IPS-20b (cell line): ENCODE results near the gene GLI3.

Source experiments
- H3K27ac ChIP-seq: one replicate; pipeline ENCODE4 v1.5.1; 2013; ENCODE audit warnings: low read length
- H3K27me3 ChIP-seq: 2 replicates; pipeline ENCODE4 v1.6.1; 2013; ENCODE audit warnings: mild to moderate bottlenecking, low read length, inconsistent platforms; ENCODE audit not compliant: insufficient read depth
- H3K36me3 ChIP-seq: 2 replicates; pipeline ENCODE4 v1.6.1; 2013; ENCODE audit warnings: low read depth, mild to moderate bottlenecking, inconsistent platforms, low read length, moderate library complexity; ENCODE audit not compliant: insufficient read depth
- H3K4me1 ChIP-seq: 2 replicates; pipeline ENCODE4 v1.6.1; 2013; ENCODE audit warnings: mild to moderate bottlenecking, control low read depth, inconsistent platforms, low read length, moderate library complexity; ENCODE audit not compliant: insufficient read depth
- H3K4me3 ChIP-seq: 2 replicates; pipeline ENCODE4 v1.5.1; 2013; ENCODE audit warnings: mild to moderate bottlenecking, low read length, inconsistent platforms
- H3K9ac ChIP-seq: 2 replicates; pipeline ENCODE4 v1.6.1; 2013; ENCODE audit warnings: low read depth, mild to moderate bottlenecking, inconsistent platforms, low read length, moderate library complexity
- H3K9me3 ChIP-seq: 2 replicates; pipeline ENCODE4 v1.6.1; 2013; ENCODE audit warnings: mild to moderate bottlenecking, low read depth, low read length, inconsistent platforms; ENCODE audit not compliant: insufficient read depth

The GLI3 gene

GRCh38 chr7:41928781-41929180 is 308.2 kb downstream of the GLI3 start:
- Histone ChIP-seq H3K4me3 (no peak overlapping the region), H3K36me3 (no peaks in the 10 kb centered on the region), H3K9me3 (no peaks in the 10 kb centered on the region), H3K9ac (no peak overlapping the region), H3K4me1 (0 out of 2 replicates have a peak, but pooled peaks cover 4% of the 10 kb centered on the region), H3K27ac (no peak overlapping the region), H3K27me3 (no peaks in the 10 kb centered on the region)

- Histone ChIP-seq H3K4me1 (0 out of 2 replicates have a peak, but pooled peaks cover 4% of the 10 kb centered on the region), H3K27ac (no peak overlapping the region), H3K9me3 (no peaks in the 10 kb centered on the region), H3K4me3 (no peak overlapping the region), H3K36me3 (no peaks in the 10 kb centered on the region), H3K9ac (no peak overlapping the region), H3K27me3 (no peaks in the 10 kb centered on the region)
Observed at GRCh38 chr7:41928166-41928565, 308.8 kb downstream of the GLI3 start.

- Histone ChIP-seq H3K36me3 (no peaks in the 10 kb centered on the region), H3K27me3 (no peaks in the 10 kb centered on the region), H3K9me3 (no peaks in the 10 kb centered on the region), H3K27ac (no peak overlapping the region), H3K4me3 (no peak overlapping the region), H3K9ac (no peak overlapping the region), H3K4me1 (0 out of 2 replicates have a peak, but pooled peaks cover 4% of the 10 kb centered on the region)
Observed at GRCh38 chr7:41927380-41927779, 309.6 kb downstream of the GLI3 start.

GRCh38 chr7:41925946-41926345 is 311.1 kb downstream of the GLI3 start:
- H3K27ac ChIP-seq = no peak overlapping the region

GRCh38 chr7:41924796-41925195 is 312.2 kb downstream of the GLI3 start:
- H3K4me1 ChIP-seq = 0 out of 2 replicates have a peak, but pooled peaks cover 4% of the 10 kb centered on the region
- H3K27ac ChIP-seq = no peak overlapping the region
- H3K27me3 ChIP-seq = no peaks in the 10 kb centered on the region
- no peaks in the 10 kb centered on the region for H3K36me3 ChIP-seq
- no peak overlapping the region for H3K9ac ChIP-seq
- no peaks in the 10 kb centered on the region for H3K9me3 ChIP-seq
- H3K4me3 ChIP-seq = no peak overlapping the region

More at GRCh38 chr7:41925946-41926345, 311.1 kb downstream of the GLI3 start:
- no peak overlapping the region for H3K9ac ChIP-seq
- H3K4me1 ChIP-seq = 0 out of 2 replicates have a peak, but pooled peaks cover 4% of the 10 kb centered on the region
- no peaks in the 10 kb centered on the region for H3K36me3 ChIP-seq
- H3K27me3 ChIP-seq = no peaks in the 10 kb centered on the region
- H3K4me3 ChIP-seq = no peak overlapping the region
- H3K9me3 ChIP-seq = no peaks in the 10 kb centered on the region

GRCh38 chr7:41922373-41922772 is 314.6 kb downstream of the GLI3 start:
- Histone ChIP-seq H3K27ac (no peak overlapping the region), H3K9me3 (no peaks in the 10 kb centered on the region), H3K36me3 (no peaks in the 10 kb centered on the region), H3K9ac (no peak overlapping the region), H3K4me1 (no peaks in the 10 kb centered on the region), H3K27me3 (no peaks in the 10 kb centered on the region), H3K4me3 (no peak overlapping the region)

GRCh38 chr7:41921453-41921981 is 315.5 kb downstream of the GLI3 start:
- no peak overlapping the region for H3K9ac ChIP-seq
- no peaks in the 10 kb centered on the region for H3K9me3 ChIP-seq
- H3K27ac ChIP-seq = no peak overlapping the region
- no peak overlapping the region for H3K4me3 ChIP-seq
- H3K36me3 ChIP-seq = no peaks in the 10 kb centered on the region
- no peaks in the 10 kb centered on the region for H3K4me1 ChIP-seq
- H3K27me3 ChIP-seq = no peaks in the 10 kb centered on the region

- Histone ChIP-seq H3K4me1 (no peaks in the 10 kb centered on the region), H3K36me3 (no peaks in the 10 kb centered on the region), H3K27me3 (no peaks in the 10 kb centered on the region), H3K4me3 (no peak overlapping the region), H3K9ac (no peak overlapping the region), H3K9me3 (no peaks in the 10 kb centered on the region), H3K27ac (no peak overlapping the region)
Observed at GRCh38 chr7:41918597-41918996, 318.4 kb downstream of the GLI3 start.

- Histone ChIP-seq H3K36me3 (no peaks in the 10 kb centered on the region), H3K27ac (no peak overlapping the region), H3K4me3 (no peak overlapping the region), H3K27me3 (no peaks in the 10 kb centered on the region), H3K9ac (no peak overlapping the region), H3K4me1 (no peaks in the 10 kb centered on the region), H3K9me3 (no peaks in the 10 kb centered on the region)
Observed at GRCh38 chr7:41916450-41916927, 320.5 kb downstream of the GLI3 start.

- no peaks in the 10 kb centered on the region for H3K36me3 ChIP-seq
- H3K9me3 ChIP-seq = no peaks in the 10 kb centered on the region
- H3K9ac ChIP-seq = no peak overlapping the region
- no peak overlapping the region for H3K27ac ChIP-seq
- H3K27me3 ChIP-seq = no peaks in the 10 kb centered on the region
- no peak overlapping the region for H3K4me3 ChIP-seq
- no peaks in the 10 kb centered on the region for H3K4me1 ChIP-seq
Observed at GRCh38 chr7:41915871-41916270, 321.1 kb downstream of the GLI3 start.

- no peak overlapping the region for H3K9ac ChIP-seq
- H3K4me3 ChIP-seq = no peak overlapping the region
- H3K27me3 ChIP-seq = no peaks in the 10 kb centered on the region
- no peak overlapping the region for H3K27ac ChIP-seq
- no peaks in the 10 kb centered on the region for H3K36me3 ChIP-seq
- H3K9me3 ChIP-seq = no peaks in the 10 kb centered on the region
- H3K4me1 ChIP-seq = no peaks in the 10 kb centered on the region
Observed at GRCh38 chr7:41912851-41913567, 324.0 kb downstream of the GLI3 start.

- H3K4me3 ChIP-seq = no peak overlapping the region
- no peaks in the 10 kb centered on the region for H3K36me3 ChIP-seq
- H3K27me3 ChIP-seq = no peaks in the 10 kb centered on the region
- H3K9me3 ChIP-seq = no peaks in the 10 kb centered on the region
- no peak overlapping the region for H3K27ac ChIP-seq
- no peak overlapping the region for H3K9ac ChIP-seq
- no peaks in the 10 kb centered on the region for H3K4me1 ChIP-seq
Observed at GRCh38 chr7:41912426-41912825, 324.6 kb downstream of the GLI3 start.
